ENCODE data around the gene PAQR5.

DNA sequence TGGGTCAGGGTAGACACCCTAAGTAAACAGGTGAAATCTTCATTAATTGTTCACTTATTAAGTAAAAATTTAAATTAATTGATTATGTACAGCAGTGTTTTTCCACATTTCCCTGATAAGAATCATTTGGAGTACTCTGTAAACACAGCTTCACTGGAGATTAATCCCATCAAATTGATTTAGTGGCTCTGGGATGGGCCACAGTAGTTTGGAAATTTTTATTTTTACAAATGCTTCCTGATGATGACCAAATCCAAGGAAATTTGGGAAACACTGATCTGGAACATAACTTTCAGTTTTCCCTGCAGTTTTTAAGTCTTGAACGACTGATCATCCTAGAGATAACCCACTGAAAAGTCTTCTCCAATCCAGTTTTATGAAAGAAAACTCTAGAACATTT, 135.1 kb downstream of the PAQR5 start:
- no peak for TF ChIP-seq POLR2A (IDR thresholded peaks at IDR 0.05)
- TF ChIP-seq, protein P1, sequence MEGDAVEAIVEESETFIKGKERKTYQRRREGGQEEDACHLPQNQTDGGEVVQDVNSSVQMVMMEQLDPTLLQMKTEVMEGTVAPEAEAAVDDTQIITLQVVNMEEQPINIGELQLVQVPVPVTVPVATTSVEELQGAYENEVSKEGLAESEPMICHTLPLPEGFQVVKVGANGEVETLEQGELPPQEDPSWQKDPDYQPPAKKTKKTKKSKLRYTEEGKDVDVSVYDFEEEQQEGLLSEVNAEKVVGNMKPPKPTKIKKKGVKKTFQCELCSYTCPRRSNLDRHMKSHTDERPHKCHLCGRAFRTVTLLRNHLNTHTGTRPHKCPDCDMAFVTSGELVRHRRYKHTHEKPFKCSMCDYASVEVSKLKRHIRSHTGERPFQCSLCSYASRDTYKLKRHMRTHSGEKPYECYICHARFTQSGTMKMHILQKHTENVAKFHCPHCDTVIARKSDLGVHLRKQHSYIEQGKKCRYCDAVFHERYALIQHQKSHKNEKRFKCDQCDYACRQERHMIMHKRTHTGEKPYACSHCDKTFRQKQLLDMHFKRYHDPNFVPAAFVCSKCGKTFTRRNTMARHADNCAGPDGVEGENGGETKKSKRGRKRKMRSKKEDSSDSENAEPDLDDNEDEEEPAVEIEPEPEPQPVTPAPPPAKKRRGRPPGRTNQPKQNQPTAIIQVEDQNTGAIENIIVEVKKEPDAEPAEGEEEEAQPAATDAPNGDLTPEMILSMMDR (IDR thresholded peaks at IDR 0.05 in 8 of 11, conservative IDR thresholded peaks at IDR 0.05 in 3 of 11): no peak
